HUES64 (cell line): ENCODE results near the gene CHMP5. TPM values are rescaled to one million over a fixed set of nuclear protein-coding genes. Genes with fewer than 3 reads are reported as not detected.
A peak's percentile ranks its signal among the peaks of the same experiment; 100 is the strongest.

ENCODE experiments used
- H3K27ac ChIP-seq: 2 replicates; pipeline ENCODE4 v1.7.0; 2013; ENCODE audit warnings: low read depth, low read length, inconsistent platforms
- H3K27me3 ChIP-seq: 2 replicates; pipeline ENCODE4 v1.6.1; 2013; ENCODE audit warnings: mild to moderate bottlenecking, low read length; ENCODE audit not compliant: insufficient read depth
- H3K36me3 ChIP-seq: 2 replicates; pipeline ENCODE4 v1.6.1; 2013; ENCODE audit warnings: mild to moderate bottlenecking, low read length; ENCODE audit not compliant: insufficient read depth
- H3K4me1 ChIP-seq: 2 replicates; pipeline ENCODE4 v1.6.1; 2013; ENCODE audit warnings: mild to moderate bottlenecking, low read length, moderate library complexity; ENCODE audit not compliant: insufficient read depth
- H3K4me3 ChIP-seq: 2 replicates; pipeline ENCODE4 v1.5.1; 2013; ENCODE audit warnings: mild to moderate bottlenecking, low read length, moderate library complexity
- H3K9ac ChIP-seq: 2 replicates; pipeline ENCODE4 v1.6.1; 2013; ENCODE audit warnings: mild to moderate bottlenecking, low read depth, low read length
- H3K9me3 ChIP-seq: 2 replicates; pipeline ENCODE4 v1.6.1; 2013; ENCODE audit warnings: low read depth, low read length; ENCODE audit not compliant: insufficient read depth
- WGBS: fragments of 150-250, 120-280 bp; methylation state at CpG from one replicate; pipeline ENCODE4 v1.1.7; 2013; ENCODE audit warnings: missing lambda C conversion rate; 5-methylcytosine and 5-hydroxymethylcytosine counted together
- polyA plus RNA-seq, 2 experiments: library from polyadenylated mRNA; stranded (reverse); fragments of 50-300 nt; gene quantifications; one replicate each; pipeline ENCODE4 v1.2.3, GENCODE V29; 2013

CHMP5 gene
- polyA plus RNA-seq (2013, experiment 1 of 2): 42.4 TPM
- 50.0 TPM for polyA plus RNA-seq (2013, experiment 2 of 2)

- H3K36me3 ChIP-seq: peaks cover 59% of the 10 kb centered on the region
- H3K4me3 ChIP-seq: peak within 1 kb of the TSS; percentile 94
Observed at GRCh38 chr9:33264473-33265177, at the start of gene CHMP5, which contains the start of gene BAG1. Gene CHMP5 (plus strand): TSS chr9:33265049. CDS start chr9:33265079, 30 bp downstream. Gene BAG1 (minus strand): TSS chr9:33264708.

GRCh38 chr9:33220681-33221567, 43.9 kb upstream of the CHMP5 start:
- Histone ChIP-seq H3K9ac (no peak overlapping the region), H3K4me1 (no peaks in the 10 kb centered on the region), H3K4me3 (no peak overlapping the region), H3K27me3 (peaks cover 6% of the 10 kb centered on the region; the same call in 1 of the 2 replicates), H3K27ac (no peak overlapping the region), H3K36me3 (no peaks in the 10 kb centered on the region), H3K9me3 (no peaks in the 10 kb centered on the region)
- 88% methylated on average over 14 of the region's 14 CpGs for WGBS

More at GRCh38 chr9:33264473-33265177, at the start of gene CHMP5, which contains the start of gene BAG1:
- Histone ChIP-seq H3K9me3 (no peaks in the 10 kb centered on the region), H3K9ac (peak within 1 kb of the TSS; percentile 84), H3K27ac (peak within 1 kb of the TSS; percentile 66), H3K27me3 (no peaks in the 10 kb centered on the region), H3K4me1 (peaks cover 10% of the 10 kb centered on the region)
- WGBS: under 1% methylated on average over 67 of the region's 67 CpGs

DNA sequence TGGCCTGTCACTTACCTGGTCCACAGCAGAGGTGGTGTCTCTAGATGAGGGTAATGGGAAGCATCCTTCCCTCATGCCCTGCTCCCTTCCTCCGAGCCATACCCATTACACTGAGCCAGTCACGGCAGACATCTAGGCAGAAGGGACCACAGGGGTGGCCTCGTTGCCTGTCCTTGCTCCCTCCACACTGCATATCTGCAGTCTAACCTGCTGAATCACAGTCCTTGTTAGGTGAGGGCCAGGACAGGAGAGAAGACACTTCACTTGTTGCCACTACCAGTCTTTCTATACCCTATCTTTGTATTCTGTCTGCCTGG, 43.3 kb upstream of the CHMP5 start:
- H3K4me3 ChIP-seq: no peak overlapping the region
- H3K27ac ChIP-seq: no peak overlapping the region
- no peaks in the 10 kb centered on the region for H3K36me3 ChIP-seq

GRCh38 chr9:33222031-33222430, 42.8 kb upstream of the CHMP5 start:
- no peak overlapping the region for H3K27ac ChIP-seq

More for the DNA sequence above, 43.3 kb upstream of the CHMP5 start:
- H3K9ac ChIP-seq: no peak overlapping the region
- peaks cover 6% of the 10 kb centered on the region; the same call in 1 of the 2 replicates for H3K27me3 ChIP-seq
- H3K4me1 ChIP-seq: no peaks in the 10 kb centered on the region
- WGBS: 93% methylated on average over 3 of the region's 3 CpGs
- H3K9me3 ChIP-seq: no peaks in the 10 kb centered on the region

GRCh38 chr9:33223696-33224095, 41.2 kb upstream of the CHMP5 start:
- H3K36me3 ChIP-seq: no peaks in the 10 kb centered on the region
- H3K9ac ChIP-seq: no peak overlapping the region
- H3K9me3 ChIP-seq: no peaks in the 10 kb centered on the region
- H3K4me3 ChIP-seq: no peak overlapping the region
- no peak overlapping the region for H3K27ac ChIP-seq
- H3K27me3 ChIP-seq: no peaks in the 10 kb centered on the region
- no peaks in the 10 kb centered on the region; the same call in 1 of the 2 replicates for H3K4me1 ChIP-seq
- 83% methylated on average over 1 of the region's 1 CpG for WGBS

More at GRCh38 chr9:33222031-33222430, 42.8 kb upstream of the CHMP5 start:
- WGBS: 96% methylated on average over 3 of the region's 3 CpGs
- no peaks in the 10 kb centered on the region for H3K9me3 ChIP-seq
- peaks cover 3% of the 10 kb centered on the region; the same call in 1 of the 2 replicates for H3K27me3 ChIP-seq
- no peak overlapping the region for H3K4me3 ChIP-seq
- no peaks in the 10 kb centered on the region for H3K4me1 ChIP-seq
- H3K36me3 ChIP-seq: no peaks in the 10 kb centered on the region
- no peak overlapping the region for H3K9ac ChIP-seq

- Histone ChIP-seq H3K27me3 (no peaks in the 10 kb centered on the region), H3K4me3 (no peak overlapping the region), H3K27ac (no peak overlapping the region), H3K9ac (no peak overlapping the region), H3K36me3 (no peaks in the 10 kb centered on the region), H3K9me3 (no peaks in the 10 kb centered on the region), H3K4me1 (no peaks in the 10 kb centered on the region; the same call in 1 of the 2 replicates)
- 31% methylated on average over 5 of the region's 6 CpGs for WGBS
Observed at GRCh38 chr9:33225319-33226147, 39.3 kb upstream of the CHMP5 start.

DNA sequence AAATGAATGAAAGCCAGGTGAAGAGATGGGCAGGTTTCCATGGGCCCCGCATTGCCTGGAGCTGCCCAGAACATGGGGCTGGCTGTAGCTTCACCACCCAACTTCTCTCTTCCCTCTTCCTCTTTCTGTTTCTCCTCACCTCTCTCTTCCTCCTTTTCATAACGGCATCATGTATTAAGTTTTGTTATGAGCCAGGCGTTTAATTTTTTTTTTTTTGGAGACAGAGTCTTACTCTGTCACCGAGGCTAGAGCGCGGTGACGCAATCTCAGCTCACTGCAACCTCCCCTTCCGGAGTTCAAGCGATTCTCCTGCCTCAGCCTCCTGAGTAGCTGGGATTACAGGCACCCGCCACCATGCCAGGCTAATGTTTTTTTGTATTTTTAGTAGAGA, 37.8 kb upstream of the CHMP5 start:
- Histone ChIP-seq H3K27ac (no peak overlapping the region), H3K36me3 (no peaks in the 10 kb centered on the region), H3K4me1 (no peaks in the 10 kb centered on the region; the same call in 1 of the 2 replicates), H3K9me3 (no peaks in the 10 kb centered on the region), H3K4me3 (no peak overlapping the region), H3K9ac (no peak overlapping the region), H3K27me3 (no peaks in the 10 kb centered on the region)
- WGBS: 94% methylated on average over 10 of the region's 10 CpGs

DNA sequence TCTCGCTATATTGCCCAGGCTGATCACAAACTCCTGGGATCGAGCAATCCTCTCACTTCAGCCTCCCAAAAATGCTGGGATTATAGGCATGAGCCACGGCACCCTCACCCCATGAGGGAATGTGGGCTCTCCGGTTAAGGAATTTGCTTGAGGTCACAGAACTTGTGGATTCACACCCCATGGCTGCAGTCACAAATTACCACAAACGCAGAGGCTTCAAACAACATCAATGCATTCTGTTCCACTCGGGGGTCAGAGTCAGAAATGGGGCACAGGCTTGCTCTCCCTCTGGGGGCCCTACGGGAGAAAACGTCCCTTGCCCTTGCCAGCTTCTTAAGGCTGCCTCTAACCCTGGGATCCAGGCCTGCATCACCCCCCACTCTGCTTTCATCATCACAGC, 37.1 kb upstream of the CHMP5 start:
- Histone ChIP-seq H3K9ac (0 out of 2 replicates have a peak overlapping the region, but pooled peaks have one; percentile 9), H3K4me1 (no peaks in the 10 kb centered on the region; the same call in 1 of the 2 replicates), H3K27me3 (no peaks in the 10 kb centered on the region), H3K9me3 (no peaks in the 10 kb centered on the region), H3K36me3 (no peaks in the 10 kb centered on the region), H3K27ac (no peak overlapping the region), H3K4me3 (no peak overlapping the region)
- WGBS: 80% methylated on average over 8 of the region's 8 CpGs

DNA sequence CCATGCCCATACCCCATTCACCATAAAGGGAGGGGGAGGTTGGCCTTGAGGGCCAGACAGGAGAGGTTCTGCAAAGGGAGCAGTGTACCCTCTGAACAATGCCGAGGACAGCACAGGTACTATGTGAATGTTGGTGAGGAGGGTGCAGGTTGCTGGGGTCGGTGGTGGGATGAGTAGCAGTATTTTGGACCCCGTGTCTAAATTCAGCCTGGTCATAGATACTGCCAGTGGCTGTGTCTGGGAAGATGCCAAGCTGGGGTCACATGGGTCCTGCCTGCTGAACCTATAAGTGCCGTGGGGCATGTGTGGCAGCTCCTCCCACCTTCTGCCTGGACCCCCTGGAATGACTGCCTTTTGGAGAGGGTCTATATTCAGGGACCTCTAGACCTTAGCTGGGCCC, 36.2 kb upstream of the CHMP5 start:
- no peak overlapping the region for H3K9ac ChIP-seq
- no peaks in the 10 kb centered on the region for H3K27me3 ChIP-seq
- no peaks in the 10 kb centered on the region; the same call in 1 of the 2 replicates for H3K4me1 ChIP-seq
- 85% methylated on average over 4 of the region's 4 CpGs for WGBS
- no peak overlapping the region for H3K27ac ChIP-seq
- no peak overlapping the region for H3K4me3 ChIP-seq
- no peaks in the 10 kb centered on the region for H3K36me3 ChIP-seq
- H3K9me3 ChIP-seq: no peaks in the 10 kb centered on the region

GRCh38 chr9:33229359-33230114, 35.3 kb upstream of the CHMP5 start:
- Histone ChIP-seq H3K4me1 (no peaks in the 10 kb centered on the region; the same call in 1 of the 2 replicates), H3K9me3 (no peaks in the 10 kb centered on the region), H3K4me3 (no peak overlapping the region), H3K9ac (no peak overlapping the region), H3K27ac (no peak overlapping the region), H3K36me3 (no peaks in the 10 kb centered on the region), H3K27me3 (no peaks in the 10 kb centered on the region)
- WGBS: 82% methylated on average over 8 of the region's 9 CpGs
